ENCODE results near the gene TROAP. TPM values are rescaled to one million over a fixed set of nuclear protein-coding genes. Genes with fewer than 3 reads are reported as not detected.
A peak's percentile ranks its signal among the peaks of the same experiment; 100 is the strongest.
"Not testable (repeated sequence)": the region's sequence is repeated elsewhere in the genome, so short reads cannot be mapped to it uniquely, and the experiment has no call there.

The TROAP gene
- total RNA-seq, 3 donors from 2014 or later, result 11.6 to 16.8 (median 13.7) TPM

DNA sequence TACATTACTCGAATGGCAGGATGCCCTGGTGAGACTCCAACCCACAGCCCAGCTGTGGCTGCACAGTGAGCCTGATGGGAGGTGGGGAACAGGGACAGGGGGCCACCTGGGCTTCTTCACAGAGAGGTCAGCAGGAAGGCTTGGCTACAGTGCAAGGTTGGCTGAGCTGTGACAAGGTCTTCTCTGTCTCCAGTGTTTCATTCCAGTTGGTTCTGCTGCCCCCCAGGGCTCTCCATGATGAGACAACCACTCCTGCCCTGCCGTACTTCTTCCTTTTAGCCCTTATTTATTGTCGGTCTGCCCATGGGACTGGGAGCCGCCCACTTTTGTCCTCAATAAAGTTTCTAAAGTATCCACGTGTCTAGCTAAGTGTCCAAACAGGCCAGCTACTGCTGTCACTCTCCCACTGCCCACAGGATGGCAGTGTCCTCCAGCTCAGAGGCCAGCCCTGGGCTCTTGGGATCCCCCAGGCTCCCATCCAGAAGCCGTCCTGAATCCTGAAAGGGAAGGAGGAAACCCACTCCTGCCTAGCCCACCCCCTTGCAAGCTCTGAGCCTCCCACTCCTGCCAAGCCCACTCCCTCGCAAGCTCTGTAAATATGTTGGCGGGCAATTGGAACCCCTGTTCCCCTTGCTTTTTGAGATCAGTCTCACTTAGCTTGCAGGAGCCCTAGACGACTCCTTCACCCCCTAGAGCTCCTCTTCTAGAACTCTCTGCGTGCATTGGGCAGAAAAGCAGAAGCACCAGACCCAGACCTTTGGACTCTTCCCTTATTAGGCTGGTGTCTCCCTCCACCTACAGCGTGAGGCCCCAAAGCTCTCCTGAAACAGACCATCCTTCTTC is 8.5 kb downstream of the TROAP start:
- Mint-ChIP-seq H3K9me3 (no peaks in the 10 kb centered on the region), H3K27me3 (ENCODE audit: low read depth) (peaks cover 48% of the 10 kb centered on the region), H3K4me3 (no peak overlapping the region), H3K4me1 (ENCODE audit: low read depth) (peaks cover 6% of the 10 kb centered on the region), H3K36me3 (ENCODE audit: insufficient read depth) (no peaks in the 10 kb centered on the region)
- DNase-seq (no peak), ATAC-seq (peak in 1 of 2 donors; percentile 44)

DNA sequence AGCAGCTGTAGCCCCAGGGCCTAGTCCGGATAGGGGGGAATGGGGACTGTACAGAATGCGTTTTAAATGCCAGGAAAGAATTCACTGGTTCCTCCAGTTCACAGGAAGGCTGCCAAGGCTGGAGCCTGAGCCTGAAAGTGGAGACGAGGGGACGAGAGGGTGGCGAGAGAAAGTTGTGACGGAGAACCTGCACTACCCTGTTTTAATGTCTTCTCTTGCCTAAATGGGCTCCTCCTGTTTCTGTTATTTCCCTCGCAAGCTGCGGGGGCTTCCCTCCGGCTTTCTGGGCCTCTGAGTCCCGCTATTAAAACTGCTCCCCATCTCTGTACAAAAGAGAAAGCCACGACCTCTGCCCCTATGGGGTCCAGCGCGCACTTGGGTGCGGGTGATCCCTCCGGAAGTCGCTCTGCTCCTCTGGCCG is 9.4 kb downstream of the TROAP start:
- Mint-ChIP-seq H3K4me3 (no peak overlapping the region), H3K27me3 (ENCODE audit: low read depth) (peaks cover 56% of the 10 kb centered on the region), H3K9me3 (no peaks in the 10 kb centered on the region), H3K4me1 (ENCODE audit: low read depth) (peaks cover 9% of the 10 kb centered on the region), H3K36me3 (ENCODE audit: insufficient read depth) (no peaks in the 10 kb centered on the region)
- DNase-seq, result no peak
- no peak for ATAC-seq

DNA sequence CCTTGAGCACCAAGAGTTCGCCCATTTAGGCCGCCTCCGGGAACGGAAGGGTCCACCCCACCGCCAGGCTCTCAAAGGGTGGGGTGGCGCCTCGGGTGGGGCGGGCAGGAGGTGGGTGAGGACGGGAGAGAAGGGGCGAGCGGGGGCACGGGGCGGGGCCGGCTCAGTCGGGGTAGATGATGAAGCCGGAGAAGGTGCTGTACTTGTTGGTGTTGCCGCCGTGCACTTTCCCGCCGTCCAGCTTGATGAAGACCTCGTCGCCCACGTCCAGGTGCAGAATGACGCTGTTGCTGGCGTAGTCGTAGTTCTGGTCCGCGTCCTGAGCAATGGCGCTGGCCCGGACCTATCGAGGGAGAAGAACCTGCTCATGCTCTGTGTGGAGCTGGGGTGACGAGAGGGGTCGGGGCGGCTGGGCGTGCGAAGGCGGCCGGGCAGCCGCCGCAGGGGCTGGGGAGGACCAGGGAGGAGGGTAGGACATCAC is 9.9 kb downstream of the TROAP start:
- DNase-seq (no peak), ATAC-seq (no peak)
- Mint-ChIP-seq H3K4me1 (ENCODE audit: low read depth) (peaks cover 14% of the 10 kb centered on the region), H3K27me3 (ENCODE audit: low read depth) (peaks cover 60% of the 10 kb centered on the region), H3K4me3 (peak overlapping the region; percentile 37), H3K36me3 (ENCODE audit: insufficient read depth) (no peaks in the 10 kb centered on the region), H3K9me3 (no peaks in the 10 kb centered on the region)

DNA sequence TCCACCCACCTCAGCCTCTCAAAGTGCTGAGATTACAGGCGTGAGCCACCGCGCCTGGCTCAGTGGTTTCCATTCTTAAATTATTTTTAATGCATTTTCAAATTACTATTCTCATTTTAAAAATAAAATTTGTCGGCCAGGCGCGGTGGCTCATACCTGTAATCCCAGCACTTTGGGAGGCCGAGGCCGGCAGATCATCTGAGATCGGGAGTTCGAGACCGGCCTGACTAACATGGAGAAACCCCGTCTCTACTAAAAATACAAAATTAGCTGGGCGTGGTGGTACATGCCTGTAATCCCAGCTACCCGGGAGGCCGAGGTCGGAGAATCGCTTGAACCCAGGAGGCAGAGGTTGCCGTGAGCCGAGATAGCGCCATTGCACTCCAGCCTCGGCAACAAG is 10.7 kb downstream of the TROAP start:
- DNase-seq; ATAC-seq; H3K9me3 Mint-ChIP-seq; H3K4me3 Mint-ChIP-seq; H3K36me3 Mint-ChIP-seq (ENCODE audit: insufficient read depth): not testable (repeated sequence)
- Mint-ChIP-seq H3K27me3 (ENCODE audit: low read depth) (peaks cover 63% of the 10 kb centered on the region), H3K4me1 (ENCODE audit: low read depth) (peaks cover 15% of the 10 kb centered on the region)

DNA sequence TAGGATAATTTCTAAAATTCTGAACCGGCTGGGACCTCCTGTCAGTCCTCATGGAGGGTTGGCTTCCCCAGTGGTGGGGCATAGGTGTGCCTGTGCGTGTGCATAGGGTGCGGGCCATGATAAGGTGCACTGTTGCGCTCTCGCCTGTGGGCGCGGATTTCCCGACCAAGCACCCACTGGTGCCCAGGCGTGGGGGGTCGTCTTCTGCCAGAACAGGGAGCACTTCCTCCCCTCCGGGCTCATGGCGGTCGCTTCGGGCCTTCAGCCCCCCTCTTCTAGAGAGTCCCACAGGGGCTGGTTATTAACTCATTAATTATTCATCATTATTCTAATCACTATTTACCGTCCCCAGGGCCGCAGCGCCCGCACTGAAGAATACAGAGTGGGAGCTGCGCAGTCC is 11.2 kb downstream of the TROAP start:
- Mint-ChIP-seq H3K4me3 (no peak overlapping the region), H3K9me3 (no peaks in the 10 kb centered on the region), H3K36me3 (ENCODE audit: insufficient read depth) (no peaks in the 10 kb centered on the region), H3K27me3 (ENCODE audit: low read depth) (peaks cover 65% of the 10 kb centered on the region), H3K4me1 (ENCODE audit: low read depth) (peaks cover 15% of the 10 kb centered on the region)
- ATAC-seq, result no peak
- no peak for DNase-seq

DNA sequence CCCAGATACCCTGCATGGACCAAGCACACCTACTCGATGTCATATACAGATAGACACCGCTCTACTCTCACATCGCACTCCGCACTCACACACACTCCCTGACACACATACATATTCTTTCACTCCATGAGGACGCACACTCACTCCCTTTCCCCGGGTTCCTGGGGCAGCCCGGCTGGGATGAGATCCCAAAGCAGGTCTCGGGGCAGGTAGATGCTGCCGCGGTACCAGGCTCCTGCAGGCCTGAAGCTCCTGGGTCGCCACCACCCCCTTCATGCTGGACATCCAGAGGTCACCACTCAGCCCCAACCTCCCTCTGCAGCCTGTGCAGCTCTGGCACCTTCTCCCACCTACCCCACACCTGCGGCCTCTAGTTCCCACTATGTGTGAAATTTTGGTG is 11.6 kb downstream of the TROAP start:
- peaks cover 15% of the 10 kb centered on the region for H3K4me1 Mint-ChIP-seq (ENCODE audit: low read depth)
- peaks cover 69% of the 10 kb centered on the region for H3K27me3 Mint-ChIP-seq (ENCODE audit: low read depth)
- H3K36me3 Mint-ChIP-seq (ENCODE audit: insufficient read depth), result no peaks in the 10 kb centered on the region
- no peaks in the 10 kb centered on the region for H3K9me3 Mint-ChIP-seq
- no peak overlapping the region for H3K4me3 Mint-ChIP-seq
- no peak for DNase-seq
- no peak for ATAC-seq

DNA sequence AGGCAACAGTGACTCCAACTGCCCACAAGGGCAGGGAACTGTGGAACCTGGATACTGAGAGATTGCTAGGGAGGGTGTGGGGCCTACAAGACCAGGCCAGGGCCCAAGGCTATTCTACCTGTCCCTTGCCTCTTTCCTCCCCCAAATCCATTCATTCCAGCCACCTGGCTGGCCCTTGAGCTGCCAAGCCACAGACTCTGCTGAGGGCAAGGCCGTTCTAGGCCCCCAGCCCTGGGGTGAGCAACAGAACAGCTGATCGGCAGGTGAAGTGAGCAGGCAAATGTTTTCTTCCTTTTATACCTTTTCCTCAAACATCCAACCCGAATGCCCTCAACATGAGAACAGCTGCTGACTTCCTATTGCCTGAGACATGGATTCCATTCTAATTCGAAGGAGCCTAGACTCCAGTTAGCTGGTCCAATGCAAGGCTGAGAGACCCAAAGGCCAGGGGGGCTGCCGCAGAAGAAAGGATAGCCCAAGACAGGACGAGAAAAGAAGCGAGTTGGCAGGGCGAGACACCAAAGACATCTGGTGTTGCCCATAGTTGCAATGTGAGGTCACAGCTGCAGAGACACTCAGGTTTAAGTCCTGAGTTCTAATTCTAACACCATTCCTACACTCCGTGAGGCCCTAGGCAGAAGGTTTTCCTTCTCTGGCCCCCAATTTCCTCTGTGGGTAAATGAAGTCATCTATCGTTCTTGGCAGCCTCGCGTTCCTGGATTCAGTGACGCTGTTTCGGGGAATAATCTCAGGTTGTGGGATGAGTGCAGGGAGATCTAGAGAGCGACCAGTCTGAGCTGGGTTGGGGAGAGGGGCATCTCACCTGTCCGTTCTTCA is 12.3 kb downstream of the TROAP start:
- ATAC-seq (no peak), DNase-seq (no peak)
- peaks cover 74% of the 10 kb centered on the region for H3K27me3 Mint-ChIP-seq (ENCODE audit: low read depth)
- H3K4me1 Mint-ChIP-seq (ENCODE audit: low read depth), result peaks cover 15% of the 10 kb centered on the region
- H3K9me3 Mint-ChIP-seq, result no peaks in the 10 kb centered on the region
- no peaks in the 10 kb centered on the region for H3K36me3 Mint-ChIP-seq (ENCODE audit: insufficient read depth)
- no peak overlapping the region for H3K4me3 Mint-ChIP-seq

DNA sequence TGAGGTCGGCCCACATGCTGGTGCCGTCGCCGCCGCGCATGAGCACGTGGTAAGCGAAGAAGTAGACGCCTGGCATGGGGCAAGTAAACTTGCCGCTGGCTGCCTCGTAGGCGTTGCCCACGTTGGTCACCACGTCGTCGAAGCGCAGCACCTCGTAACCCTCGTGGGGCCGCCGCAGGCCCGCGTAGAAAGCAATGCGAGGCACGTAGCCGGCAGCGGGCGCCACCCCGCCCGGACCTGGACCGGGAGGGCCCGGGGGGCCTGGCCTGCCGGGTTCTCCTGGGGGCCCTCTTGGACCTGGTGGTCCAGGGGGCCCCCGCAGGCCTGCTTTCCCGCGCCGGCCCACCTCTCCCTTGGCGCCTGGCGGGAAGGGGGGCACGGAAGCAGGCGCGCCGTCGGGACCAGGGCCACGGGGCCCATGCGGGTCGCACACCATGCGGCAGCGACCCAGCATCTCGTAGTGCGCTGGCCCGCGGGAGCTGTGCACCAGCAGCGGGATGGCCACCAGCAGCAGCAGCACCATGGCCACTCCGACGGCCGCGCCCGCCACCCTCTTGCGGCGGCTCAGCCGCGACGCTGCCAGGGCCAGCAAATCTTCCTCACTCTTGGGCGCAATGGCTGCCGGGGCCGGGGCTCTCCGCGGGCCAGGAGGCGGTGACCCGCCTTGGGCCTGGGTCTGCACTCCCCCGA is 13.0 kb downstream of the TROAP start:
- Mint-ChIP-seq H3K36me3 (ENCODE audit: insufficient read depth) (no peaks in the 10 kb centered on the region), H3K9me3 (no peaks in the 10 kb centered on the region), H3K4me1 (ENCODE audit: low read depth) (peaks cover 15% of the 10 kb centered on the region), H3K27me3 (ENCODE audit: low read depth) (peaks cover 75% of the 10 kb centered on the region), H3K4me3 (no peak overlapping the region)
- no peak for DNase-seq
- no peak for ATAC-seq

DNA sequence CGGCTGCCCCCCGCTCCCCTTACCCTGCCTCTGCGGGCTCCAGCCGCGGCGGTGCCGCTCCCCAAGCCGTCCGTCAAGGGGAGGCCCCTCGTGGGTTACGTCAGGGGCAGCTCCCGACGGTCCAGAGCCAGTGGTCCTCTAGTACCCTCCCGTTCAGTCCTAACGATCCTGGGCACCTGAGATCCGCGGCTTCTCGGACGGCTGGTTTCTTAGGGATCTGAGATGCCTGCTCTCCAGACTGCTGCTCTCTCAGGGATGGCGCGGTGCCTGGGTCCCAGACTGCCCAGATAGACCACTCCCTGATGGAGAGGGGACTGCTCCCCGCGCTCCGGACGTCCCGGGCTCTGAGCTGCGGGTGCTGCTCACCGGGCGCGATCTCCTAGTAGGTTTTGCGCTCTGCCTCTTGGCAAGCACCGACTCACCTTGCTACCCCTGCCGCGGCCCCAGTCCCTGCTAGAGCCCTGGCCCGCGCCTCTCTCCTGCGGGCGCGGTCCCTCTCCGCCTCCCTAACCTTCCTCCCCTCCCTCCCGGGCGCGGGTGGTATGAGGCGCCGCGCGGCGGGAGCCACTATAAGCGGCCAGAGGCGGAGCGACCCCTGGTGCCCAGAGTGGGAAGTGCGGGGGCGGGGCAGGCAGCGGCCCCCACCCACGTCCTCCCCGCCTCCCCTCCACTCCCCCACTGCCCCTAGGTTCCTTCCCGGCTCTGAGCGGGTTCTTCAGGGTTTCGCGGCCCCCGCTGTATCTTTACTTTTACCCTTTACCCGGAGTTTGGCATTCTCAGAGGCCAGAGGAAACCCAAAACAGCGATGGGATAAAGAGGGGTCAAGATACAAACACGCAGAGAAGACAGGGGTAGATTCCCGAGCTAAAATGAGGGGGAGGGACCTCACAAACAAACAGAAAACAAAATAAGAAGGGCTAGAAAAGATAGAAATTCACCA is 13.9 kb downstream of the TROAP start, which contains the start of gene C1QL4:
Gene C1QL4 (minus strand): TSS at position 544 of the 940 bp plus-strand sequence. CDS start 711 bp downstream, outside the sequence.
- H3K36me3 Mint-ChIP-seq (ENCODE audit: insufficient read depth), result no peaks in the 10 kb centered on the region
- H3K9me3 Mint-ChIP-seq, result no peaks in the 10 kb centered on the region
- DNase-seq (peak; percentile 91), ATAC-seq (peak; percentile 79 to 82)
- peak within 1 kb of the TSS; percentile 64 for H3K4me3 Mint-ChIP-seq
- H3K4me1 Mint-ChIP-seq (ENCODE audit: low read depth), result peaks cover 15% of the 10 kb centered on the region
- H3K27me3 Mint-ChIP-seq (ENCODE audit: low read depth), result peaks cover 68% of the 10 kb centered on the region

DNA sequence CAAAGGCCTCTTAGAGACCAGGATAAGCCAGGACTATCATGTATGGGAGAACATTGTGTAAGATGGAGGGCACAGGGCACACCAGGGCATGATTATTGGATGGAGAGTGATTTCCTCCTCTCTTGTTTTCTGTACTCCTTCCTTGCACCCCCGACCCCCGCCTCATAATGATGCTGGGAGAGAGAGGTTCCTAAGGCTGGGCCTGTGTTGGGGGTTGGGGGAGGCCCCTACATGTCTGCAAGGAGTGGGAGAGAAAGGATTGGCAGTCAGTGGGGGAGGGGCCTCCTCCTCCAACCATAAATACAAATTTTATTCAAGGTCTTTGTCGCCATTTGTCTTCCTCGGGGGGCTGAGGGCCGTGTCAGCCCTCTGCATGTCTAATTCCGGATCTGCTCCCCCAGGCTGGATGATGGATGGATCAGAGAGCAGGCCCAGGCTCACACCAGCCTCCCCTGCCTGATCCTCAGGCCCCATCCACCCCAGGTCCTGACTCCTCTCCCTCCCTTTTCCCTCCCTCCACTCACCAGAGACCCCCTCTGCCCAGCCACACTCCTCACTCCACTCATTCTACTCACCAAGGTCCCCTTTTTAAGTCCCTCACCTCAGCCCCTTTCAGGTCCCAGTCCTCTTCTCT is 15.9 kb downstream of the TROAP start:
- peaks cover 62% of the 10 kb centered on the region for H3K27me3 Mint-ChIP-seq (ENCODE audit: low read depth)
- no peaks in the 10 kb centered on the region for H3K36me3 Mint-ChIP-seq (ENCODE audit: insufficient read depth)
- H3K4me1 Mint-ChIP-seq (ENCODE audit: low read depth), result peaks cover 27% of the 10 kb centered on the region
- no peaks in the 10 kb centered on the region for H3K9me3 Mint-ChIP-seq
- ATAC-seq (no peak), DNase-seq (no peak)
- H3K4me3 Mint-ChIP-seq, result no peak overlapping the region

DNA sequence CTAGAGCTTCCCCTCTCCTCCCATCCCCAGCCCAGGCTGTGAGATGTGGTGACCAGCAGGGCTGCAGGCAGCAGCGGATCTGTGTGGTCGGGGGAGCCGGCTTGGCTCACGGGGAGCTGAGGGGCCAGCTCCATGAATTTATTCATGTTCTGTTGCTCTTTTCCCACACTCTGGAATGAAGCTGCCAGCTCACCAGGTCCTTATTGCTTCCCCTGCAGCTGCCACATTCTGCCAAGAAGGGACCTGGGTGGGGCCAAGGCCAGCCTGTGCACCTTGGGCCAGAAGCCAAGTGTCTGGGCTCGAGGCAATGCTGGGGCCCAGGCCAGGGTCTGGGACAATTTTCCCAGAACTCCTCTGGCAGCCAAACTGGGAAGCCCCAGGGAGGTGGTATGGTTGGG is 16.4 kb downstream of the TROAP start:
- DNase-seq (no peak), ATAC-seq (no peak)
- H3K4me3 Mint-ChIP-seq, result no peak overlapping the region
- H3K9me3 Mint-ChIP-seq, result no peaks in the 10 kb centered on the region
- peaks cover 30% of the 10 kb centered on the region for H3K4me1 Mint-ChIP-seq (ENCODE audit: low read depth)
- H3K27me3 Mint-ChIP-seq (ENCODE audit: low read depth), result peaks cover 62% of the 10 kb centered on the region
- H3K36me3 Mint-ChIP-seq (ENCODE audit: insufficient read depth), result no peaks in the 10 kb centered on the region

DNA sequence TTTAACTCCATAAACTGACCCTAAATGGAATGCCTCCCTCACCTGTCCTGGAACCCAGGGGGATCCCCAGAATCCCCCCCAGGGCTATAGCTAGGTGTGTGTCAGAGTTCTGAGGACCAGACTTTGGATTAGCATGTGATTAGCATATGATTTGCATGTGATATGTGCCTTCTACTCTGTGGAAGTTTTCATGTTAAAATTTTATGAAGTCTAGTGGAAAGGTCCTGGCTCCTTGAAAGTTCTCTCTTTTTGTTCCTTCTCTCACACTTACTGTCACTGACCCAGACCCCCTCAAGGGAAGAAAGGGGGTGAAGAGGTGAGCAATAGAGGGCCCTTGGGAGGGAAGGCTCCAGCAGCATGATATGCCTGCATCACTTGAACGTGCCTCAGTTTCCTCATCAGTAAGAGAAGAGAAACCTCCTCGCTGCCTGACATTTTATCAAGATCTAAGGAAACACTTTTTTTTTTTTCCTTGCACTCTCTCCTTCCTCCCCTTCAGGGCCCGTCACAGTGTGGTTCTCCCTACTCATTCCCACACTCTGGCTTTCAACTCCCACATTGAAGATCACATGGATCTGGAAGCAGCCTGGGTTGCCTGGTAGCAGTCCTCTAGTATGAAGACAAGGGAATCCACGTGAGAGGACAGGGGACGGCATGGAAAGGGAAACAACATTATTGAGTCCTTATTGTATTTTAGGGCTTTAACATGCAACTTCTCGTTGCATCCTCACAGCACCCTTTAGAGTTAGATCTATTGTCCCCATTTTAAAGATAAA is 17.2 kb downstream of the TROAP start:
- ATAC-seq, result no peak
- no peaks in the 10 kb centered on the region for H3K9me3 Mint-ChIP-seq
- peaks cover 27% of the 10 kb centered on the region for H3K4me1 Mint-ChIP-seq (ENCODE audit: low read depth)
- no peak overlapping the region for H3K4me3 Mint-ChIP-seq
- no peak for DNase-seq
- H3K36me3 Mint-ChIP-seq (ENCODE audit: insufficient read depth), result no peaks in the 10 kb centered on the region
- peaks cover 56% of the 10 kb centered on the region for H3K27me3 Mint-ChIP-seq (ENCODE audit: low read depth)
